Hematopoietic multipotent progenitor cell (in vitro differentiated cells): ENCODE measurements around the gene PSPN. TPM values are rescaled to one million over a fixed set of nuclear protein-coding genes. Genes with fewer than 3 reads are reported as not detected.
"Not testable (repeated sequence)": the region's sequence is repeated elsewhere in the genome, so short reads cannot be mapped to it uniquely, and the experiment has no call there.

Experiments used
- DNase-seq, 3 donors: peaks; one replicate each; pipeline ENCODE4 v3.0.0-alpha.2; 2011 to 2015; ENCODE audit warnings: low read depth in 2 of 3, low spot score in 2 of 3
- total RNA-seq: library from RNA; depleted of rRNA; stranded (reverse); fragments of >200 nt; gene quantifications from one replicate; pipeline ENCODE4 v1.2.3, GENCODE V29; 2012

PSPN gene
- total RNA-seq, 1 donor = 2.2 TPM

DNA sequence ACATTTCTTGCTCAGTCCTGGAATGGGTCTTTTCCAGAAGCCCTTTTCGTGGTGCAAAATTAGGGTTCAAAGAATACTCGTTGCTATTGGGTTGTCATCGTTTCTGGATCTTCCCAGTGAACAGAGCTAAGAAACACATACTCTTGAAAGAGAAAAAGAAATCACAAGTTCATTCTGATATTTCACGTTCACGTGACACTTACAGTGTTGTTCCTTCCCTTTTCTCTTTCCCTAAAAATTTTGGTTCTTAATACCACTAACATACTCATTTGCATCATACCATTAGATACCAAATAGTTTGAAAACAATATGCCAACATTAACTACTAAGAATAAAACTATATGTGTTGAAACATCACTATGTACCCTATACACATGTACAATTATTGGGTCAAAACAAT is 30.7 kb upstream of the PSPN start:
- DNase-seq = no peak

DNA sequence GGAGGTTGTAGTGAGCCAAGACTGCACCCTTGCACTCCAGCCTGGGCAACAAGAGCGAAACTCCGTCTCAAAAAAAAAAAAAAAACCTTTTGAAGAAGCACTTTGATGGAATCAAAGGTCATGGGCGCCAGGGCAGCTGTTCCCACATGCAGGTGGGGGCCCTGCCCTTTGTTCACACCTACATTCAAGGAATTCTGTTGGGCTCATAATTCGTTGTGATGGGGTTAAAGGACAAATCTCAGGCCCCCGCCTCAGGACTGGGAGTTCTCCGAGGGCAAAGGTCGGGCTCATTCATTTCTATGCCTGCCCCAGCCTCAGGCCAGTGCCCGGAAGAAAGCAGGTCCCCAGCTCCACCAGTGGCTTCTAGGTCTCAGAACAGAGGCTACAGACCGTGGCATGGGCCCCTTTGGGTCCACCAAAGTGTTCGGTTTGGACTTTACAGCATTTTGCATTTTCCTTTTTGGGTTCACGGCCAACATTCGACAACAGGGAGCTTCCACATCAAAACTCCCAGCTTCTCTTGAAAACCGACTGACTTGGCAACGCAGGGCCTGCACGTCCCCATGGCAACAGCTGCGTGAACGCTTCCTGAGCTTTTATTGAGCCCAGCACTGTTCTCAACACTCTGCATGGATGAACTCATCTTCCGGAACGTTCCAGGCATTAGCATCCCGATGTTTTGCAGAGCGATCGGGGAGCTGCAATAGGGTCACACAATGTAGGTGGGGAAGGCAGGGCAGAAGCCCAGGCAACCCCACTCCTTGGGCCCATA is 27.3 kb upstream of the PSPN start:
- DNase-seq = no peak

DNA sequence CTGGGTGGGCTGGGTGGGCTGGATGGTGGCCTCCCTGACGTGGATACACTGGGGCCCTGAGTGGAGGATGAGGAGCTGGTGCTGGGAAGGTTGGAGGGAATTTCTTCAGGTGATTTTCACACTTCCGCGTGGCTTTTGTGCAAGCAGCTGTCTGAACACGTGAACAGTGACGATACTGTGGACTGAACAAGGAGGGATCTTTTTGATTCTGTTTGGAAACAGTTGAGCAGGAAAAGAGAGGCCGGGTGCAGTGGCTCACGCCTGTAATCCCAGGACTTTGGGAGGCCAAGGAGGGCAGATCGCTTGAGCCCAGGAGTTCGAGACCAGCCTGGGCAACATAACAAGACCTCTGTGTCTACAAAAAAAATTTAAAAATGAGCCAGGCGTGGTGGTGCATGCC is 26.3 kb upstream of the PSPN start:
- DNase-seq = no peak

DNA sequence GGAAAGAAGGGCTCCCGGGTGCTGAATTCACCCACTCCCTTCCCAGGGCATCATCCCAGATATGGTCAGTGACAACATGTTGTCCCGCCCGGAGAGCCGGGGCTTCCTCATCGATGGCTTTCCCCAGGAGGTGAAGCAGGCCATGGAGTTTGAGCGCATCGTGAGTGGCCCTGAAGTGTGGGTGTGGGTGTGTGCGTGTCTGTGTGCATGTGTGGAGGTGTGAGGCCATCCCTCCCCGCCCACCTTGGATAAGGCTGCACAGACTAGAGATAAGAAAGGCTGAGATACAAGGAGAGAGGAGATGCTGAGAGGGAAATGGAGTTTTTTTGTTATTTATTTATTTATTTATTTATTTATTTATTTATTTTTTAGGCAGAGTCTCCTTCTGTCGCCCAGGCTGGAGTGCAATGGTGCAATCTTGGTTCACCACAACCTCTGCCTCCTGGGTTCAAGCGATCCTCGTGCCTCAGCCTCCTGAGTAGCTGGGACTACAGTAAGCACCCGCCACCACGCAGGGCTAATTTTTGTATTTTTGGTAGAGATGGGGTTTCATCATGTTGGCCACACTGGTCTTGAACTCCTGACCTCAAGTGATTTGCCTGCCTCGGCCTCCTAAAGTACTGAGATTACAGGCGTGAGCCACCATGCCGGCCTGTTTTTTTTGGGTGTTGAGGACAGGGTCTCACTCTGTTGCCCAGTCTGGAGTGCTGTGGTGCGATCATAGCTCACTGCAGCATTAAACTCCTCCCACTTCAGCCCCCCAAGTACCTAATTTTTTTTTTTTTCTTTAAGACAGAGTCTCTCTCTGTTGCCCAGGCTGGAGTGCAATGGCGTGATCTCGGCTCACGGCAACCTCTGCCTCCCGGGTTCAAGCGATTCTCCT is 24.6 kb upstream of the PSPN start:
- DNase-seq = not testable (repeated sequence)

DNA sequence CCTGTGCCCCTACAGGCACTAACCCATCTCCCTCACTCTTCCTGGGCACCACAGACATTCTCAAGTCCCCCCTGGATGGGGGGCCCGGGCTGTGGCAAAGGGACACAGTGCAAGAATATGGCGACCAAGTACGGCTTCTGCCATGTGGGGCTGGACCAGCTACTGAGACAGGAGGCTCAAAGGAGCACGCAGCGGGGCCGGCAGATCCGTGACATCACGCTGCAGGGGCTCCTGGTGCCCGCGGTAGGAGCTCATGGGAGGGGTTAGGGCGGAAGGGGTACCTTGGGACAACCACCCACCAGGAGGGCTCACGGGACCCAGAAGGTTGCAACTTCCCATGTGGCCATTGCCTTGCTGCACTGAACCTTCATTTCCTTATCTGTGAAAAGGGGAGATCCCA is 20.6 kb upstream of the PSPN start:
- no peak for DNase-seq

DNA sequence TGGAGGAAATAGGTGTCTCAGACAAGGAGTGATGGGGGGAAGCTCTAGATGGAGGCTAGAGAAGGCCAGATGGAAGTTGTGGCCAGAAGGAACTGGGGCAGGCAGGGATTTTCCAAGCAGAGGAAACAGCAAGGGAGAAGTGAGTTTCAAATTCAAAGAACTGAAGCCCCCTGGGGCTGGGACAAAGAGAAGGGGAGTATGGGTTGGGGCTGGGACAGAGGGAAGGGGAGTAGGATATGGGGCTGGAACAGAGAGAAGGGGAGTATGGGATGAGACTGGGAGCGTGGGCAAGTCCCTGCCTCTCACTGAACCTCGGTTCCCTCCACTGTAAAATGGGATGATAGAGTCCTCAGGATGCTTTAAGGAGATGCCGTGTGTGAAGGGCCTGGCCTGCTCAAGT is 19.1 kb upstream of the PSPN start:
- no peak for DNase-seq

DNA sequence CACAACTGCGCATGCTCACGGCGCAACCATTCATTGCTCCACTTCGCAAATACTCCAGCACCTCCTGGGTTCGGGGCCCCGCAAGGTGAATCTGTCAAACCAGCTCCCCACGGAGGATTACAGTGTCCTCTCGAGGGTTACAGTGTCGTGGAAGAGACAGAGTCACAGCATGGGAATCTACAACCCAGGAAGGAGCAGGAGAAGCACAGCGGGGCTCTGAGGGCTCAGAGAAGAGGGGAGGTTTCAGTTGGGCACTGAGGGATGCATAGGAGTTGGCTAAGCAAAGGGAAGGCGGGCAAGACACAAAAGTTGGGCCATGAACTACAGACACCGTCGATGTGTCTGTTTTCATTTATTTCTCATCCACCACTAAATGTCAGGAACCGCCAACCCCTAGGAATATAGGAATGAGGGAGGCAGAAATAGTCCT is 18.3 kb upstream of the PSPN start:
- DNase-seq = no peak

DNA sequence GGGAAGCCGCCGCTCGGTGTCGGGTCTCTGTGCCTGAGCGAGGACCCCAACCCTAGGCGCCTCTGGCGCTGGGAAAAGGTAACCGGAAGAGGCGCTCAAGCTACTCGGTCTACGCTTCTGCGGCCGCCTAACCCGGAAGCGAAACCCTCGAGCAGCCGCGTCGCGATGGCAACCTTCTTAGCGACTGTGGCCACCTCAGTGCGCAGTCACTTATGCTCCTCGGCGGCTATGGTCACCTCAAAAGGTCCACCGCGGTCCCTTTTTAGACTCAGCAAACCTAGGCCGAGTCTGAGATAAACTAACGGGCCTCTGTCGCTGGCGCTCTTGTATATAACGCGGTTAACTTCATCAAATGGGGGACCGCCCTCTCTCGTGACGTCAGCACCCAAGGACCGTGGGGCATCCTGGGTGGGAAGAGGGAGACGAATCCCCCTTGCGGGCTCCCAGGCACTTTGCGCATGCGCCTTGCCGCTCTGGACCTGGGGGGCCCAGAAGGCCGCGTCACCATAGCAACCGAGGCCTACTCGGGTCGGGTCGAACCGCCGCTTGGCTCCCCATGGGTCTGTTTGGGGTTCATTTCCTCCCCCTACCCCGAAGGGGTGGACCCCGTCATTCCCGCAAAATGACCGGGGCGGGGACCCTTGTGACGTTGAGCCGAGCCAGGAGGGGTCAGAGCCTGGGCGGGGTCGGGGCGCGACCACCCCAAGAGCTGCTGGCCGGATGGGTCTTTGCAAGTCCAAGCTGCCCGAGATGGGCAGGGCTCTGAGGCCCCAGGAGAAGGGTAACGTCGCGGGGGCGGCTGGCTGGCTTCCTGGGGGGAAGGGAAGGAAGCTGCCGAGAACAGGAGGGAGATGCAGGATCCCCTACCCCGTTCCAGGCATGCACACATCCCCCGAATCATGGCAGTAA is 17.6 kb upstream of the PSPN start, which contains the start of gene GTF2F1:
TSS of gene GTF2F1 (minus strand) at position 91 of the 909 bp plus-strand sequence. CDS start 169 bp downstream, outside the sequence.
- peak; percentile 90 to 98 (median 97) for DNase-seq

DNA sequence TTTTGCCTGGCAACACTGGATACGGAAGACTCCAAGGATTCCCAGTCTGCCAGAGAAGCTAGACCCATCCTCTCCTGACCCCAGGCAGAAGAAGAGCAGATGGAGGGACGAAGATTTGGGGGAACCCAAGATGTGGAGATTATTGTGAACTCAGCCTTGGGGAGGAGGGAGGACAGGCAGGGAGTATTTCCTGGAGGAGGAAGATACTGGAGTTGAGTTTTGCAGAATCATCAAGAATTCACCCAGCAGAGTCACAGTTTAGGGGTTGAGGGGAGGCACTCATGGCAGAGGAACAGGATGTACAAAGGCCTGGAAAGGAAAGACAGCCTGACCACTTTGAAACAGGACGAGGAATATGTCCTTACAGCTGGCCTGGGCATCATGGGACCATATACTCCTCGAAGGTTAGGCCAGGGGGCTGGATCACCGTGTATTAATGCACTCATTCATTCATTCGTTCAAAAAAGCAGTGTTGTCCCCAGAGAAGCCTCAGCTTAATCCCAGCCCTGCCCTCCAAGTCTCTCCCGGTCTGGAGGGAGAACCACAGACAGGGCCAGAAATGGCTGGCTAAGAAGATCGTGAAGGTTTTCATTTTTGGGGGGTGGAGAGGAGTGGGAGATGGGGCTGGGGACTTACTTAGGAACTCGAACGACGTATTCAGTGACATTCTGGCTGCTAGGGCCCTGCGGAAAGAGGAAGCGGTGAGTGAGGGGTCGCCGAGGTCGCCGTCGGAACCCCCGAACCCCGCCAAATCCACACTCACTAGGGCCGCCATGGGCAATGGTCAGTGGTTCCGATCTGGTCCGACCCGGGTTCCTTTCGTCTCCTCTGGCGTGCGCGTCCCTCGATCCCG is 16.7 kb upstream of the PSPN start:
- no peak for DNase-seq

DNA sequence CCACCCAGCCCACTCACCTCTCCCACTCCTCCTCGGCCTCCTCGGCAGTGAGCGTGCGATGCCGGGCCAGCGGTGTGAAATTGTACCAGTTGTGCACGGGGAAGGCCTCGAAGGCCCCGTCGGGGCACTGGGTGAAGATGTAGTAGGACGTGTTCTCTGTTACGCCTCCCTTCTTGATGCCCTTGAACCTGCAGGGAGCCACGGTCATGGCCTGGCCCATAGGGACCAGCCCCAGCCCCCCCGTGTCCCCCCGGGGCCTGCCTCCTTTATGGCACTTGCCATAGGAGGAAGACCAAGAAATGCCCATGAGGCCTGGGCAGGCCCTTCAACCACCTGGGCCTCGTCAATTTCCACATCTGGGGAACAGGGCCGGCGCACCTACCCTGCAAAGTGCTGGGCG is 11.6 kb upstream of the PSPN start:
- DNase-seq = no peak

DNA sequence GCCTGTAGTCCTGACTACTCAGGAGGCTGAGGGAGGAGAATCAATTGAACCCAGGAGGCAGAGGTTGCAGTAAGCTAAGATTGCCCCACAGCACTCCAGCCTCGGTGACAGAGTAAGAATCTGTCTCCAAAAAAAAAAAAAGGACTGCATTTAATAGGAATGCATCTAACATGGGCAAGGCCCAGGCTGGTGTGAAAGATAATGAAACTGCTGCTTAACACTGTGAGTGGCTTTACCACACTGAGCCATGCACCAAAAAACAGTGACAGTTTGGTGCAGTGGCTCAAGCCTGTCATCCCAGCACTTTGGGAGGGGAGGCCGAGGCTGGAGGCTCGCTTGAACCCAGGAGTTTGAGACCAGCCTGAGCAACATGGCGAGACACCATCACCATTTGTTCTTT is 8.6 kb upstream of the PSPN start:
- no peak for DNase-seq

DNA sequence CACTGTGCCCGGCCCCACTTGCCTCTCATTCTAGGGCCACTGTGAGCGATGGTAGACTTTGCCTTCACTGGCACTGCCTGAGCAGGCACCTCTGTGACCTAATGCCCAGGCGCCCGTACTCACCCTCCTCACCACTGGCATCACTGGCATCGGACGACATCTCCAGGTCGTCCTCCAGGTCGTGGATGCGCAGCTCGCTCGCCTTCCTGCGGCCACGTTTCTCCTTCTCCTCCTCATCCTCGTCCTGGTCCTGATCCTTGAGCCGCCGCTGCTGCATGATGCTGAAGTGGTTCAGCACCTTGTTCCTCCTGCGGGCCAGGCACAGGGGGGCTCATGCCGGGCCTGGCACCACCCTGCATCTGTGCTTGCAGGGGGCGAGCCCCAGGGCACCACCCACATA is 7.5 kb upstream of the PSPN start:
- no peak for DNase-seq

DNA sequence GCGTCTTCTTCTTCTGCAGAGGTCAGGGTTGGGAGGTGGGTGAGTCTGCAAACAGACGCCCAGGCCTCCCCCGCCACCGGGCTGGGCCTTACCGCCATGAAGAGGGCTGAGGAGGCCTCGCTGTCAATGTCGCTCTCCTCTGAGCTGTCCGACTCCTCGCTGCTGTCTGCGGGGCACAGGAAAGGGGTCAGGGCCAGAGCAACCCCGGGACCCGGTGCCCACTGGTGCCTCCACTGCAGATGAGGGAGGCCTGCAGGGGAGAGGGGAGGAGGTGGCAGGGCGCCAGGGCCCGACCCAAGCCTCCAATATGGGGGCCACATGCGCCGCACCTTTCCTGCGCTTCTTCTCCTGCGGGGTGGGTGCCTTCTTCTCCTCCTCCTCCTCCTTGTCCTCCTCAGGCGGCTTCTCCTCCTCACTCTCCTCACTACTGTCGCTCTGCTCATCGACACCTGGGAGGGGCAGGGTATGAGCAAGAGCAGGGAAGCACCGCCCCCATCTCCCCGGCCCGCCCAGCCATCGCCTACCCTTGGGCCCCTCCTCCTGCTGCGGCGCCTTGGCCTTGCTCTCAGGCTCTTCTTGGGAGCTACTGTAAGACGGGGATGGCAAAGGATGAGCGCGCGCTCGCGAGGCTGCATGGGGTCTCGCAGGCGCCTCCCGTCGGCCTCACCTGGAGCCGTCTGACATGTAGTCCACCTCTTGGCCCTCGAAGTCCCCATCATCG is 5.5 kb upstream of the PSPN start:
- no peak for DNase-seq

DNA sequence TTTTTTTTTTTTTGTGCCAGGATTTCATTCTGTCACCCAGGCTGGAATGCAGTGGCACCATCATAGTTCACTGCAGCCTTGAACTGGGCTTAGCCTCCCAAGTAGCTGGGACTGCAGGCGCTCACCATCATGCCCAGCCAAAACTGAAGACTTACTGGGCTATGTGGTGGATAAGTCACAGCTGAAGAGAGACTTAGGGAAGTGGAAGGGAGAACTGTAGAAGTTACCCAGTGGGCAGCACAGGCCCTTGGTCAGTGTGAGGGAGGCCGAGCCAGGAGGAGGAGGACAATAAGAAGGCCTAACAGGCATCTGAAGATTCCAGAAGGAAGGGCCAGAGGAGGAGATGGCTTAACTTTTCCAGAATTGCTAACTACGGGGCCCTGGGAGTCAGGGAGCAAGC is 4.0 kb upstream of the PSPN start:
- no peak for DNase-seq

DNA sequence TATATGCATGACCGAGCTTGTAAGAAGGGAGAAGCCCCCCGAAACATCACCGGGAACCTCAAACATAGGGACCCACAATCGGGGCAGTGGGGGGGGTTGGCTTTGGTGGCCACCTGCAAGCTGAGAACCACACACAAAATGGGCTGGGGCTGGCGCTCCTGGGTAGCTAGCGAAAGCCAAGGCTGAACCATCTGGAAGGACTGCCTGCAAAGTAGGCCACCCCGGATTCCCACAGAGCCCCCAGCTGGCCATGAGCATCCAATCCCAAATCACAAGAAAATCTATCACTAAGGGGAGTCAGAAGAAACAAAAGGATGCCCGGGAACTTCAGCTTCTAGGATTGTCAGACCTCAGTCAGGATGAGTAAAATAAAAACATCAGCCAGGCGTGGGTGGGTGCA is 2.8 kb upstream of the PSPN start:
- no peak for DNase-seq

DNA sequence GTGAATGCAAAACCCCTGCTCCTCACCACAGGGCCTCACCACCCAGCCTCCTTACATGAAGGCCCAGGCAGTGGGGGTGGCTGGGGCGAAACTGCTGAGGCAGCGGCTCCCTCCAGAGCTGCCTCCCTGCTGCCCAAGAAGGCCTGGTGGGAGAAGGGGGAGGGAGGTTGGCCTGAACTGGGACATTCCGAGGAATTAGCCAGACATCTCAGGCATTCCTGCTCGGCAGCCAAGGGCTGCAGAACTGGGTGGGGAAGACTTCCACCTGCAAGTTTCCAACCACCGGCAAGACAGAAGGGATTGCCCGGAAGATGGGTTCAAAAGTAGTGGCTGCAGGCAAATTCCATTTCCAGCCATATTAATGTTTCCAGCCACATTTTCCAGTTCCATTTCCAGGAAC is 2.3 kb upstream of the PSPN start:
- DNase-seq = no peak

DNA sequence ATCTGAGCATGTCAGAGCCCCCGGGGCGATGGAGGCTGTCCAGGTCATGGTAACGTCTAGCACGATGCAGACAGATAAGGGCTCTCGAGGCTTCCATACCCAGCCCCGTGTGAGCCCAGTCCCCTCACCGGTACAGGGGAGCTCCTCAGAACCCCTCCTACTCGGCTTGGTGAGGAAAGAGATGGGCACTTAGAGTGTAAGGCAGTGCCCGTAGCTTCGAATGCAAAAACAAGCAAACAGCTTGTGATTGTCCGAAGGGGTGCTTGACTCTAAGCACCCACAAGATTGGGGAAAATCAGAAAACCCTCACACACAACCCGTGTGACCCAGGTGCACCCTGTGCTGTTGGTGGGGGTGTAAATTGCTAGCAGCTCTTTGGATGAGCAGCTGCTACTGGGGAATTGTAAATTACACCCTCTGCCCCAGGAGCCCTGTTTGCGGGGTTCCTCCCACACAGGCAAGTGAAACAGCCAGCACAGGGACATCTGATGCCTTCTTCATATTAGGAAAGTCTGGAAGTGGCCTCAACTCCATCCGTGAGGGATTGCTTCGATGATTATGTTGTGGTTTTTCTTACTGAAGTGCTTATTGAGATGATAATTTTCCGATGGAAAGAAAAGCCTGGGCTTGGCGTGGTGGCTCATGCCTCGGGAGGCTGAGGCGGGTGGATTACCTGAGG is 918 bp upstream of the PSPN start:
- DNase-seq = no peak

DNA sequence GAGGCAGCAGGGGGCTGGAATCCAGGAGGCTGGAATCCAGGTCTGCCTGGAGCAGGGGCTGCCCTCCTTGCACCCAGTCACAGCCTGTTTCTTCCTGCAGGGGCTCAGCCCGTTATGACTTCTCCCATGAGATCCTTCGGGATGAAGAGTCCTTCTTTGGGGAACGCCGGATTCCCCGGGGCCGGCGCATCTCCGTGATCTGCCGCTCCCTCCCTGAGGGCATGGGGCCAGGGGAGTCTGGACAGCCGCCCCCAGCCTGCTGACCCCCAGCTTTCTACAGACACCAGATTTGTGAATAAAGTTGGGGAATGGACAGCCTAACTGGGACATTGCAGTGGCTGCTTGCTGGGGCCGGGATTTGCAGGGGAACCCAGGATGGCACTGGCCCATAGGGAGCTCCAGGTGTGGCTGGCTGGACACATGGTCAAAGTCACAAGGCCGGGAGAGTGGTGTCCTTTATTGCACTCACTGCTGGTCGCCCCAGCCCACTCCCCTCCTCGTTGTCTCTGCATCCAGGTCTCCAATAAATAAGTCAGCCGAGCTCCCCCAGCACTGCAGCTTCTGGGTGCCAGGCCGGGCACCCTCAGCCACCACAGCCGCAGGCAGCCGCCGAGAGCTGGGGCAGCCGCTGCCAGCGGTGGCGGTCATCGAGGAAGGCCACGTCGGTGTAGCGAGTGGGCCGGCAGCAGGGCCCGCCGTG is 872 bp downstream of the PSPN start:
- DNase-seq = no peak
